Smooth muscle cell (in vitro differentiated cells): Measurements from ENCODE around the gene PLIN1. TPM values are rescaled to one million over a fixed set of nuclear protein-coding genes. Genes with fewer than 3 reads are reported as not detected.

Experiments
- DNase-seq: peaks from one replicate; lab custom pipeline; 2025; ENCODE audit not compliant: unreplicated experiment; lab: John Stamatoyannopoulos, UW
- H2AFZ ChIP-seq: fragments of 200-600 bp; sonication (generic); 2 replicates; pipeline ENCODE4 v1.6.0; 2016; ENCODE audit warnings: antibody characterized with exemption, low read depth, mild to moderate bottlenecking
- H3F3A ChIP-seq: fragments of 200-600 bp; sonication (generic); 2 replicates; pipeline ENCODE4 v1.6.0; 2017; ENCODE audit warnings: antibody characterized with exemption, low read depth
- H3K27ac ChIP-seq: fragments of 200-600 bp; sonication (generic); 2 replicates; pipeline ENCODE4 v1.5.1; 2016; ENCODE audit warnings: low read depth, mild to moderate bottlenecking
- H3K27me3 ChIP-seq: fragments of 200-600 bp; sonication (generic); 2 replicates; pipeline ENCODE4 v1.6.1; 2016; ENCODE audit warnings: low read depth, mild to moderate bottlenecking
- H3K36me3 ChIP-seq: fragments of 200-600 bp; sonication (generic); 2 replicates; pipeline ENCODE4 v1.5.1; 2016; ENCODE audit warnings: low read depth
- H3K4me1 ChIP-seq: fragments of 200-600 bp; sonication (generic); 2 replicates; pipeline ENCODE4 v1.5.1; 2016; ENCODE audit warnings: low read depth
- H3K4me2 ChIP-seq: fragments of 200-600 bp; sonication (generic); 2 replicates; pipeline ENCODE4 v1.6.0; 2016; ENCODE audit warnings: mild to moderate bottlenecking
- H3K4me3 ChIP-seq: fragments of 200-600 bp; sonication (generic); 2 replicates; pipeline ENCODE4 v1.5.1; 2016; ENCODE audit warnings: mild to moderate bottlenecking
- H3K79me2 ChIP-seq: fragments of 200-600 bp; sonication (generic); 2 replicates; pipeline ENCODE4 v1.6.0; 2016; ENCODE audit warnings: low read depth, mild to moderate bottlenecking
- H3K9ac ChIP-seq: fragments of 200-600 bp; sonication (generic); 2 replicates; pipeline ENCODE4 v1.6.0; 2016; ENCODE audit warnings: low read depth
- H3K9me3 ChIP-seq: fragments of 200-600 bp; sonication (generic); replicated peaks from 2 replicates; pipeline ENCODE4 v1.5.1; 2016; ENCODE audit warnings: low read depth
- H4K20me1 ChIP-seq: fragments of 200-600 bp; sonication (generic); 2 replicates; pipeline ENCODE4 v1.6.0; 2016; ENCODE audit warnings: low read depth
- CTCF ChIP-seq: fragments of 200-600 bp; sonication (generic); IDR thresholded peaks from 2 replicates; pipeline ENCODE4 v1.5.1; 2017; ENCODE audit warnings: borderline replicate concordance, mild to moderate bottlenecking, antibody characterized with exemption; ENCODE audit not compliant: insufficient read depth, poor library complexity, severe bottlenecking
- WGBS: methylation state at CpG from one replicate; pipeline ENCODE4 v1.1.7; 2016; ENCODE audit warnings: low lambda C conversion rate; 5-methylcytosine and 5-hydroxymethylcytosine counted together
- polyA plus RNA-seq: library from polyadenylated mRNA; unstranded; fragments of >200 nt; fragmentation: Nextera tagmentation; extraction: Ambion mirVana; gene quantifications from 2 replicates; pipeline ENCODE4 v1.2.1, GENCODE V29; 2016
- total RNA-seq: library from RNA; depleted of rRNA; stranded (reverse); fragments of >200 nt; gene quantifications from 2 replicates; pipeline ENCODE4 v1.2.3, GENCODE V29; 2014

The PLIN1 gene
- total and polyA plus RNA-seq, 2 experiments from 2014 or later: 0.04 to 0.66 TPM

- WGBS: 95% methylated on average over 11 of the region's 16 CpGs
- Histone ChIP-seq H4K20me1 (peaks cover 6% of the 10 kb centered on the region), H3K4me3 (no peak overlapping the region), H3K27ac (no peak overlapping the region), H3K36me3 (no peaks in the 10 kb centered on the region), H3K4me1 (peaks cover 7% of the 10 kb centered on the region), H2AFZ (no peak overlapping the region), H3K9me3 (no peaks in the 10 kb centered on the region), H3F3A (peaks cover 3% of the 10 kb centered on the region), H3K9ac (no peak overlapping the region), H3K79me2 (peaks cover 11% of the 10 kb centered on the region), H3K4me2 (no peak overlapping the region), H3K27me3 (no peaks in the 10 kb centered on the region)
- TF ChIP-seq CTCF: no peak
- DNase-seq: no peak
Observed at GRCh38 chr15:89652666-89653065, 26.5 kb downstream of the PLIN1 start.

GRCh38 chr15:89652131-89652530 lies 27.0 kb downstream of the PLIN1 start:
- no peak for DNase-seq
- no peak for TF ChIP-seq CTCF
- Histone ChIP-seq H3K9me3 (no peaks in the 10 kb centered on the region), H3K4me2 (no peak overlapping the region), H4K20me1 (peaks cover 6% of the 10 kb centered on the region), H3K4me1 (peaks cover 7% of the 10 kb centered on the region), H3K27me3 (no peaks in the 10 kb centered on the region), H3F3A (peaks cover 3% of the 10 kb centered on the region), H3K9ac (no peak overlapping the region), H3K4me3 (no peak overlapping the region), H2AFZ (no peak overlapping the region), H3K36me3 (no peaks in the 10 kb centered on the region), H3K79me2 (peaks cover 11% of the 10 kb centered on the region), H3K27ac (no peak overlapping the region)
- WGBS: 72% methylated on average over 7 of the region's 7 CpGs

- Histone ChIP-seq H3K9me3 (no peaks in the 10 kb centered on the region), H3K79me2 (peaks cover 11% of the 10 kb centered on the region), H2AFZ (no peak overlapping the region), H3K27me3 (no peaks in the 10 kb centered on the region), H3F3A (no peaks in the 10 kb centered on the region), H3K36me3 (no peaks in the 10 kb centered on the region), H4K20me1 (peaks cover 6% of the 10 kb centered on the region), H3K4me3 (no peak overlapping the region), H3K4me2 (no peak overlapping the region), H3K27ac (no peak overlapping the region), H3K9ac (no peak overlapping the region), H3K4me1 (peaks cover 4% of the 10 kb centered on the region)
- no peak for TF ChIP-seq CTCF
- DNase-seq: no peak
- 98% methylated on average over 15 of the region's 15 CpGs for WGBS
Observed at GRCh38 chr15:89649716-89650115, 29.5 kb downstream of the PLIN1 start.

GRCh38 chr15:89649013-89649625 lies 30.0 kb downstream of the PLIN1 start:
- Histone ChIP-seq H3F3A (no peaks in the 10 kb centered on the region), H3K27me3 (no peaks in the 10 kb centered on the region), H3K27ac (no peak overlapping the region), H4K20me1 (peaks cover 6% of the 10 kb centered on the region), H3K79me2 (peaks cover 11% of the 10 kb centered on the region), H3K4me1 (no peaks in the 10 kb centered on the region), H3K36me3 (no peaks in the 10 kb centered on the region), H3K4me3 (no peak overlapping the region), H3K4me2 (no peak overlapping the region), H3K9me3 (no peaks in the 10 kb centered on the region), H3K9ac (no peak overlapping the region), H2AFZ (no peak overlapping the region)
- no peak for DNase-seq
- no peak for TF ChIP-seq CTCF
- 97% methylated on average over 16 of the region's 37 CpGs for WGBS
